Testis (tissue), 3 donors: ENCODE data around the gene FMNL2. TPM values are rescaled to one million over a fixed set of nuclear protein-coding genes. Genes with fewer than 3 reads are reported as not detected.

ENCODE experiments used
- DNase-seq: peaks from one replicate; pipeline ENCODE4 v3.0.0-alpha.2; 2019
- H3K27ac ChIP-seq, 2 donors: fragments of 200-600 bp; sonication (generic); one replicate each; pipeline ENCODE4 v1.5.1; 2019
- H3K27me3 ChIP-seq: fragments of 200-600 bp; sonication (generic); one replicate; pipeline ENCODE4 v1.5.1; 2019
- H3K36me3 ChIP-seq: fragments of 200-600 bp; sonication (generic); one replicate; pipeline ENCODE4 v1.5.1; 2017; ENCODE audit warnings: low read depth; ENCODE audit errors: missing control alignments
- H3K4me1 ChIP-seq: fragments of 200-600 bp; sonication (generic); one replicate; pipeline ENCODE4 v1.5.1; 2019
- H3K4me3 ChIP-seq, 2 donors: fragments of 200-600 bp; sonication (generic); one replicate each; pipeline ENCODE4 v1.5.1; 2017 to 2019
- H3K9me3 ChIP-seq: fragments of 200-600 bp; sonication (generic); one replicate; pipeline ENCODE4 v1.5.1; 2017
- POLR2A ChIP-seq: fragments of 450-650 bp; IDR thresholded peaks from one replicate; pipeline ENCODE4 v1.6.1; 2017; ENCODE audit warnings: antibody characterized with exemption, mild to moderate bottlenecking, moderate library complexity
- WGBS, 2 donors: methylation state at CpG; one replicate each; pipeline ENCODE4 v1.1.5; 2018; 5-methylcytosine and 5-hydroxymethylcytosine counted together
- intact Hi-C: fragments of 100-400 bp; cut with DNase I; formaldehyde crosslinking; loops from one replicate; pipeline ENCODE4 v1.15.1; 2023; ENCODE audit warnings: low total_unique reads
- polyA plus RNA-seq: library from polyadenylated mRNA; stranded (reverse); fragments of 350-450 nt; fragmentation: Illumina TruSeq; extraction: RNeasy Lipid Tissue Mini Kit (QIAGEN cat#74804); gene quantifications from one replicate; pipeline ENCODE4 v1.2.3, GENCODE V29; 2014; ENCODE audit warnings: low read depth, low replicate concordance; ENCODE audit not compliant: insufficient read depth
- total RNA-seq, 2 donors: library from RNA; depleted of rRNA; stranded (reverse); fragments of >200 nt; gene quantifications; one replicate each; pipeline ENCODE4 v1.2.3, GENCODE V29; 2016
- TF ChIP-seq, protein P1 (sequence below), 3 experiments: fragments of 450-650 bp in 2 of 3; fragments of 200-600 bp in 1 of 3; sonication (generic) in 1 of 3; IDR thresholded peaks; one replicate each; pipeline ENCODE4 v1.5.1; 2016 to 2019; ENCODE audit warnings: antibody characterized with exemption in 3 of 3, mild to moderate bottlenecking in 2 of 3, moderate library complexity in 1 of 3

Gene FMNL2
- total and polyA plus RNA-seq, 3 donors from 2014 or later: 15.4 to 19.8 (median 16.8) TPM

DNA sequence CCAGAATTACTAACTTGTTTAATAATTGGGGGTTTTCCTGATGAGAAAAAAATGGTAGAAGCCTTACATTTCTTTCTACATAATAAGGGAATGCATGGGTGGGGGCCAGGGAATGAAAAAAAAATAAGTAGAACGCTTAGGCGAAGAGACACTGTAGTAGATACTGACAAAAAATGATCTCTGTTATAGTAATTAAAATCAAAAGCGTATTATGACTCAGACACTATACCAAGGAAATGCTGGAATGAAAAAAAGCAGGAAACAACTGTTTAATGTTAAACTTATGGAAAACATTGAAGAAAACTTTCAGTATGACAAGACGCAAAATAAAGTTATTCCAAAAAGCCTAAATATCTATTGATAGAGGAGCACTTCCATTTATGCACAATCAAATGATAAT is 339.4 kb downstream of the FMNL2 start:
- intact Hi-C loops: no loop called here
- Histone ChIP-seq H3K4me1 (no peaks in the 10 kb centered on the region), H3K9me3 (no peaks in the 10 kb centered on the region), H3K27ac (no peak overlapping the region), H3K27me3 (no peaks in the 10 kb centered on the region), H3K36me3 (no peaks in the 10 kb centered on the region), H3K4me3 (no peak overlapping the region)
- DNase-seq: no peak
- no peak for TF ChIP-seq POLR2A
- TF ChIP-seq, protein P1, sequence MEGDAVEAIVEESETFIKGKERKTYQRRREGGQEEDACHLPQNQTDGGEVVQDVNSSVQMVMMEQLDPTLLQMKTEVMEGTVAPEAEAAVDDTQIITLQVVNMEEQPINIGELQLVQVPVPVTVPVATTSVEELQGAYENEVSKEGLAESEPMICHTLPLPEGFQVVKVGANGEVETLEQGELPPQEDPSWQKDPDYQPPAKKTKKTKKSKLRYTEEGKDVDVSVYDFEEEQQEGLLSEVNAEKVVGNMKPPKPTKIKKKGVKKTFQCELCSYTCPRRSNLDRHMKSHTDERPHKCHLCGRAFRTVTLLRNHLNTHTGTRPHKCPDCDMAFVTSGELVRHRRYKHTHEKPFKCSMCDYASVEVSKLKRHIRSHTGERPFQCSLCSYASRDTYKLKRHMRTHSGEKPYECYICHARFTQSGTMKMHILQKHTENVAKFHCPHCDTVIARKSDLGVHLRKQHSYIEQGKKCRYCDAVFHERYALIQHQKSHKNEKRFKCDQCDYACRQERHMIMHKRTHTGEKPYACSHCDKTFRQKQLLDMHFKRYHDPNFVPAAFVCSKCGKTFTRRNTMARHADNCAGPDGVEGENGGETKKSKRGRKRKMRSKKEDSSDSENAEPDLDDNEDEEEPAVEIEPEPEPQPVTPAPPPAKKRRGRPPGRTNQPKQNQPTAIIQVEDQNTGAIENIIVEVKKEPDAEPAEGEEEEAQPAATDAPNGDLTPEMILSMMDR (IDR thresholded peaks at IDR 0.05): no peak
- WGBS, 2 donors: 95% methylated on average over 4 of the region's 4 CpGs

- Histone ChIP-seq H3K27ac (no peak overlapping the region), H3K27me3 (no peaks in the 10 kb centered on the region), H3K36me3 (no peaks in the 10 kb centered on the region), H3K4me1 (no peaks in the 10 kb centered on the region), H3K9me3 (no peaks in the 10 kb centered on the region), H3K4me3 (no peak overlapping the region)
- no peak for DNase-seq
- TF ChIP-seq POLR2A: no peak
- TF ChIP-seq, protein P1 (IDR thresholded peaks at IDR 0.05): no peak
- intact Hi-C loops: no loop called here
- WGBS, 2 donors: 60 to 64% methylated on average over 3 of the region's 3 CpGs
Measured at GRCh38 chr2:152676461-152676860, 341.5 kb downstream of the FMNL2 start.

- Histone ChIP-seq H3K36me3 (no peaks in the 10 kb centered on the region), H3K4me3 (no peak overlapping the region), H3K9me3 (no peaks in the 10 kb centered on the region), H3K4me1 (no peaks in the 10 kb centered on the region), H3K27ac (no peak overlapping the region), H3K27me3 (no peaks in the 10 kb centered on the region)
- WGBS, 2 donors: 81 to 89% methylated on average over 2 of the region's 2 CpGs
- intact Hi-C loops: no loop called here
- no peak for DNase-seq
- TF ChIP-seq, protein P1 (IDR thresholded peaks at IDR 0.05): no peak
- no peak for TF ChIP-seq POLR2A
Measured at GRCh38 chr2:152678808-152679207, 343.8 kb downstream of the FMNL2 start.

- WGBS, 2 donors: 94 to 97% methylated on average over 9 of the region's 9 CpGs
- no peak for DNase-seq
- Histone ChIP-seq H3K9me3 (no peaks in the 10 kb centered on the region), H3K27me3 (no peaks in the 10 kb centered on the region), H3K4me1 (no peaks in the 10 kb centered on the region), H3K36me3 (no peaks in the 10 kb centered on the region), H3K27ac (no peak overlapping the region), H3K4me3 (no peak overlapping the region)
- intact Hi-C loops: no loop called here
- TF ChIP-seq POLR2A: no peak
- TF ChIP-seq, protein P1 (IDR thresholded peaks at IDR 0.05): no peak
Measured at GRCh38 chr2:152682663-152683062, 347.7 kb downstream of the FMNL2 start.

DNA sequence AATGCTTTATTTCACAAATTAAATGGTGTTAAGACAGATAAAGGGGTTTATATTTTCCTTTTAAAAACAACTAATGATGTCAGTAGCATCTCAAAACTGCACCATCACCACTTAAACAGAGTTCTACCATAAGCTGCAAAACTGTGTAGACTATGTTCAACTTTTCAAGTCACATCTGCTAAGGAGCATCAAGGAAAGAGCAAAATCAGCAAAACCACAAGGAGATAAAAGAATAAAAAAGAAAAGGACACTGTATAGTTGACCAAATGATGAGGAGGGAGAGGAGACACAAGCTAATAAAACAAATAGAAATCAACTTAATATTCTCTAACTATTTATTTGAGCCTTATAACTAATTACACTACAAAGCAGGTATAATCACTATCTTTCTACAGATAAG is 348.4 kb downstream of the FMNL2 start:
- Histone ChIP-seq H3K4me3 (no peak overlapping the region), H3K36me3 (no peaks in the 10 kb centered on the region), H3K27ac (no peak overlapping the region), H3K9me3 (no peaks in the 10 kb centered on the region), H3K27me3 (no peaks in the 10 kb centered on the region), H3K4me1 (no peaks in the 10 kb centered on the region)
- DNase-seq: no peak
- intact Hi-C loops: no loop called here
- TF ChIP-seq POLR2A: no peak
- TF ChIP-seq, protein P1 (IDR thresholded peaks at IDR 0.05): no peak
